ENCODE data around the gene SDK1. TPM values are rescaled to one million over a fixed set of nuclear protein-coding genes. Genes with fewer than 3 reads are reported as not detected.
A peak's percentile ranks its signal among the peaks of the same experiment; 100 is the strongest.

The SDK1 gene
- total RNA-seq, 2 experiments from 2014 or later, result 0.03 to 0.05 TPM

GRCh38 chr7:3459111-3459510, 158.1 kb downstream of the SDK1 start:
- no peaks in the 10 kb centered on the region for H3K36me3 Mint-ChIP-seq (ENCODE audit: low read depth)

DNA sequence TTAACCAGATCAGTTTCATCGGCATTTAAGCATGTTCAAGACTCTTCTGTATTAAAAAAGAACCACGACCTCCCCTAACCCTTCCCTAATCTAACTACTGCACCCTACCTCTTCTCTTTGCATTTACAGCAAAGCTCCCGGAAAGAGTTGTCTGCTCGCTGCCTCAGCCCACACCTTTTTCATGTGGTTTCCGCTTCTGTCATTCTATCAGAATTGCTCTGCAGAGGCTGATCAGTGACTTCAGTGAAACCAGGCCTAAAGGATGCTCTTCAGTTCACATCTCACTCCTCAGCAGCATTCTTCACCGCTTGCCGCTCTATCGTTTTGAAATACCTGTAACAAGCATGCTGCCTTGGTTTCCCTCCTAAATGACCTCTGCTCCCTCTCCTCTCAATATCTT, 160.9 kb downstream of the SDK1 start:
- Mint-ChIP-seq H3K27me3 (ENCODE audit: low read depth) (no peaks in the 10 kb centered on the region), H3K4me1 (ENCODE audit: low read depth) (peaks cover 45% of the 10 kb centered on the region), H3K36me3 (ENCODE audit: low read depth) (no peaks in the 10 kb centered on the region), H3K27ac (peak overlapping the region; percentile 80), H3K4me3 (peak overlapping the region; percentile 52), H3K9me3 (ENCODE audit: insufficient read depth) (no peaks in the 10 kb centered on the region)
- DNase-seq, result peak; percentile 89
- ATAC-seq, result peak; percentile 99
- CTCF ChIA-PET, result interaction anchor here (0.7 to 1.9 kb wide), 3 partner anchors 11 to 14 kb away, joined by 3 to 5 read pairs (median 4); no protein-coding TSS in a partner anchor
- POLR2A ChIA-PET, result interaction anchor here (0.6 kb wide), 1 partner anchor 396 kb away, joined by 3 read pairs; no protein-coding TSS in a partner anchor

More at GRCh38 chr7:3459111-3459510, 158.1 kb downstream of the SDK1 start:
- H3K9me3 Mint-ChIP-seq (ENCODE audit: insufficient read depth), result no peaks in the 10 kb centered on the region
- DNase-seq, result no peak
- no peaks in the 10 kb centered on the region for H3K27me3 Mint-ChIP-seq (ENCODE audit: low read depth)
- no peak overlapping the region for H3K27ac Mint-ChIP-seq
- ChIA-PET CTCF (no interaction called here), POLR2A (no interaction called here)
- H3K4me3 Mint-ChIP-seq, result no peak overlapping the region
- no peak for ATAC-seq
- peaks cover 35% of the 10 kb centered on the region for H3K4me1 Mint-ChIP-seq (ENCODE audit: low read depth)

- ChIA-PET POLR2A (no interaction called here), CTCF (no interaction called here)
- H3K4me1 Mint-ChIP-seq (ENCODE audit: low read depth), result peaks cover 45% of the 10 kb centered on the region
- no peak overlapping the region for H3K27ac Mint-ChIP-seq
- H3K9me3 Mint-ChIP-seq (ENCODE audit: insufficient read depth), result no peaks in the 10 kb centered on the region
- no peak for DNase-seq
- H3K4me3 Mint-ChIP-seq, result no peak overlapping the region
- no peak for ATAC-seq
- no peaks in the 10 kb centered on the region for H3K36me3 Mint-ChIP-seq (ENCODE audit: low read depth)
- H3K27me3 Mint-ChIP-seq (ENCODE audit: low read depth), result no peaks in the 10 kb centered on the region
These were observed 162.6 kb downstream of the SDK1 start for GRCh38 chr7:3463696-3464095.

- H3K4me1 Mint-ChIP-seq (ENCODE audit: low read depth), result peaks cover 41% of the 10 kb centered on the region
- H3K4me3 Mint-ChIP-seq, result no peak overlapping the region
- no peaks in the 10 kb centered on the region for H3K9me3 Mint-ChIP-seq (ENCODE audit: insufficient read depth)
- ChIA-PET CTCF (no interaction called here), POLR2A (no interaction called here)
- H3K27ac Mint-ChIP-seq, result no peak overlapping the region
- no peaks in the 10 kb centered on the region for H3K27me3 Mint-ChIP-seq (ENCODE audit: low read depth)
- DNase-seq (peak; percentile 30), ATAC-seq (no peak)
- no peaks in the 10 kb centered on the region for H3K36me3 Mint-ChIP-seq (ENCODE audit: low read depth)
These were observed 164.0 kb downstream of the SDK1 start for GRCh38 chr7:3464900-3465622.

GRCh38 chr7:3466261-3466660, 165.2 kb downstream of the SDK1 start:
- Mint-ChIP-seq H3K9me3 (ENCODE audit: insufficient read depth) (no peaks in the 10 kb centered on the region), H3K27me3 (ENCODE audit: low read depth) (no peaks in the 10 kb centered on the region), H3K4me1 (ENCODE audit: low read depth) (peaks cover 35% of the 10 kb centered on the region), H3K4me3 (no peak overlapping the region), H3K27ac (no peak overlapping the region), H3K36me3 (ENCODE audit: low read depth) (no peaks in the 10 kb centered on the region)
- ATAC-seq, result no peak
- CTCF ChIA-PET, result no interaction called here
- no peak for DNase-seq
- POLR2A ChIA-PET, result no interaction called here

DNA sequence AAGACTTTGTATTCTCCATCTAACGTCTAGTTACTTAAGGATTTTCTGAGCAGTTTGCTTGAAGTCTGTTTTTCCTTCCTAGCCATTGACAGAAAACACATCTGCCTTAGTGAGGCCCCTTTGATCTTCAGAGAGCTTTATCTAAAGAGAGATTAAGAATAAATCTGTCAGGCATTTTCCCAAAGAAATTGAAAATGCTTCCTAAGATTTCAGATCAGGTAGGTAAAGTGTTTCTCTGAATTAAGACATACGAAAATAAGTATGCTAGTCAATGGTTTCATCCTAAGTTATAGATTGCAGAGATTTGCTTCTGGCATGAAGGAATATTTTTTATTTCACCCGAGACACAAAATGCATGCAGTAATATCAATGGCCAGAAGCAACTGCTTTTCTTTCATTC, 168.6 kb downstream of the SDK1 start:
- CTCF ChIA-PET, result no interaction called here
- H3K27me3 Mint-ChIP-seq (ENCODE audit: low read depth), result no peaks in the 10 kb centered on the region

GRCh38 chr7:3480197-3480596, 179.1 kb downstream of the SDK1 start:
- Mint-ChIP-seq H3K36me3 (ENCODE audit: low read depth) (no peaks in the 10 kb centered on the region), H3K9me3 (ENCODE audit: insufficient read depth) (no peaks in the 10 kb centered on the region), H3K4me1 (ENCODE audit: low read depth) (no peaks in the 10 kb centered on the region), H3K27ac (no peak overlapping the region), H3K27me3 (ENCODE audit: low read depth) (peaks cover 5% of the 10 kb centered on the region), H3K4me3 (no peak overlapping the region)
- ATAC-seq, result no peak
- ChIA-PET CTCF (no interaction called here), POLR2A (no interaction called here)
- no peak for DNase-seq

More for the DNA sequence above, 168.6 kb downstream of the SDK1 start:
- Mint-ChIP-seq H3K4me1 (ENCODE audit: low read depth) (peaks cover 9% of the 10 kb centered on the region), H3K27ac (no peak overlapping the region), H3K36me3 (ENCODE audit: low read depth) (no peaks in the 10 kb centered on the region), H3K4me3 (no peak overlapping the region), H3K9me3 (ENCODE audit: insufficient read depth) (no peaks in the 10 kb centered on the region)
- ATAC-seq, result no peak
- POLR2A ChIA-PET, result no interaction called here
- no peak for DNase-seq

DNA sequence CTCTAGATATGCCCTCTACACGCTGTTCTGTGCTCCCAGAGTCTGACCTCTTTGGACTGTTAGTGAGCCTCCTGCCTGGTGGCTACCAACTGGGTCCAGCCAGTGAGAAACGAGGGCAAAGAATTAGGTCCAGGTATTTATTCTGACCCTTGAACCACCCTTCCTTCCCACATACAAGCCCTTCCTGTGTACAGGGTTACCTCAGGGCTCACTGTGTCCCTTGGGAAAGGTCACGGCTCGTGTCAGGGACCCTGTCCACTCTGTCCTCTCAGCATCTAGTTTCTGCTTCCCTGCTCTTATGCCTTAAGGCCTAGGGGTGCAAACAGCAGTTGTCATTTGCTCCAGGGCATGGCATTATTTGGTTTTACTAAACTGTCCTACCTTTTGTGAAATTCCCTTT, 180.4 kb downstream of the SDK1 start:
- POLR2A ChIA-PET, result no interaction called here
- DNase-seq, result no peak
- no peak for ATAC-seq
- Mint-ChIP-seq H3K36me3 (ENCODE audit: low read depth) (no peaks in the 10 kb centered on the region), H3K9me3 (ENCODE audit: insufficient read depth) (no peaks in the 10 kb centered on the region), H3K4me1 (ENCODE audit: low read depth) (no peaks in the 10 kb centered on the region), H3K27ac (no peak overlapping the region), H3K27me3 (ENCODE audit: low read depth) (peaks cover 5% of the 10 kb centered on the region), H3K4me3 (no peak overlapping the region)
- CTCF ChIA-PET, result no interaction called here

DNA sequence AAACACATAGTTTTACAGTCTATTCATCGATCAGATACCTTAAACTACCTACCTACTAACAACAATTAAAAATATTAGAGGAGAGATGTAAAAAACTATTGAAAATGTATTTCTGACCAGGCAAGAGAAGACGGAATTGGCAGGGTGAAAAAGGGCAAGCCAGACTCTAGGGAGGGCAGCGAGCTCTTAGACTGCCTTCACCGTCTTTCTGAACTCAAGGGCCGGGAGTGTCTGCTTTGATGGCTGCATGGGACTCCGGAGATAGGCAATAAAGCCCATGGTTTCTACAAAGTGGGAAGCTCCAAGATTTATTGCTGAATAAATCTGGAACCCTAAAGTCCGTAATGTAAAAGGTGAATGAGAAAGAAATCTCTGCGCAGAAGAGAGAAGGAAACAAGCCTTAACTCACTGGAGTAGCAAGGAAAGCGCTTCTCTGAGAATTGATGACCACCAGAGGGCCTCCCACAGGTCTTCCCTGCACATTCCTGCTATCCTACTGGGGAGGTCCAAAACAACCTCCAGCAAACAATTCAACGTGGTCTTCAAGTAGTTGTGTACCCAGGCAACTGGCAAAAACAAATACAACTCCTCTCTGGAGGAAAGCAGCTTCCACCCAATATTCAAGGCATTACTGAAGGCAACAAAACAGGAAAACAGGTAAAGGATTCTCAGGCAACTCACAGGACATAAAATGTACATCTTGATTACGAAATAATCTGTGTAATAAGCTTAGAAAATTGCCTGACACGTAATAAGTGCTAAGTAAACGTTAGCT, 181.3 kb downstream of the SDK1 start:
- POLR2A ChIA-PET, result no interaction called here

DNA sequence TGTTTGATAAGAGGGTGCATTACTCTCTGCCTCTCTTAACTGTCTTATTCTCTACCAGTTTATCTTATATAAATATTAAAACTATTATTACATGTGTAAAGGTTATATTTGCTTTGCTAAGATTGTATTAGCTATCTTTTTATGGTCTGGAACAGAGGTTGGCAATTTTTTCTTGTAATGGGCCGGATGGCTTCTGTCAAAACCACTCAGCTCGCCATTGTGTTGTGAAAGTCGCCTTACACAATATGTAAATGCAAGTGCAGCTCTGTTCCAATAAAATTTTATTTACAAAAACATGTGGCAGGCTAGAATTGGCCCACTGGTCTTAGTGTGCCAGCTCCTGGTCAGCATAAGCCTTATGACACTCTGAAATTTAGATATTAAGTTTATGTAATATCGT, 185.8 kb downstream of the SDK1 start:
- Mint-ChIP-seq H3K27ac (no peak overlapping the region), H3K4me3 (no peak overlapping the region), H3K9me3 (ENCODE audit: insufficient read depth) (no peaks in the 10 kb centered on the region), H3K36me3 (ENCODE audit: low read depth) (no peaks in the 10 kb centered on the region), H3K4me1 (ENCODE audit: low read depth) (no peaks in the 10 kb centered on the region), H3K27me3 (ENCODE audit: low read depth) (peaks cover 15% of the 10 kb centered on the region)
- CTCF ChIA-PET, result no interaction called here
- POLR2A ChIA-PET, result no interaction called here
- DNase-seq (no peak), ATAC-seq (no peak)

More for the DNA sequence above, 181.3 kb downstream of the SDK1 start:
- no peak for ATAC-seq
- CTCF ChIA-PET, result no interaction called here
- Mint-ChIP-seq H3K9me3 (ENCODE audit: insufficient read depth) (no peaks in the 10 kb centered on the region), H3K36me3 (ENCODE audit: low read depth) (no peaks in the 10 kb centered on the region), H3K27ac (no peak overlapping the region), H3K27me3 (ENCODE audit: low read depth) (peaks cover 5% of the 10 kb centered on the region), H3K4me1 (ENCODE audit: low read depth) (no peaks in the 10 kb centered on the region), H3K4me3 (no peak overlapping the region)
- no peak for DNase-seq

GRCh38 chr7:3488829-3489228, 187.8 kb downstream of the SDK1 start:
- DNase-seq (no peak), ATAC-seq (no peak)
- no peak overlapping the region for H3K27ac Mint-ChIP-seq
- H3K9me3 Mint-ChIP-seq (ENCODE audit: insufficient read depth), result no peaks in the 10 kb centered on the region
- H3K4me3 Mint-ChIP-seq, result no peak overlapping the region
- CTCF ChIA-PET, result no interaction called here
- H3K27me3 Mint-ChIP-seq (ENCODE audit: low read depth), result peaks cover 13% of the 10 kb centered on the region
- POLR2A ChIA-PET, result no interaction called here
- H3K36me3 Mint-ChIP-seq (ENCODE audit: low read depth), result no peaks in the 10 kb centered on the region
- peaks cover 3% of the 10 kb centered on the region for H3K4me1 Mint-ChIP-seq (ENCODE audit: low read depth)

GRCh38 chr7:3493499-3493898, 192.4 kb downstream of the SDK1 start:
- ChIA-PET POLR2A (no interaction called here), CTCF (no interaction called here)
- ATAC-seq (no peak), DNase-seq (no peak)
- Mint-ChIP-seq H3K4me1 (ENCODE audit: low read depth) (peaks cover 3% of the 10 kb centered on the region), H3K4me3 (no peak overlapping the region), H3K36me3 (ENCODE audit: low read depth) (no peaks in the 10 kb centered on the region), H3K9me3 (ENCODE audit: insufficient read depth) (no peaks in the 10 kb centered on the region), H3K27ac (no peak overlapping the region), H3K27me3 (ENCODE audit: low read depth) (peaks cover 4% of the 10 kb centered on the region)

Data from activated CD8-positive, alpha-beta T cell treated with anti-CD3 and anti-CD28 coated beads, Interleukin-2, amount 10 ng/mL, durations not matched to agents 7 days and 5 days (primary cell).